ENCODE results near the gene APH1A.

DNA sequence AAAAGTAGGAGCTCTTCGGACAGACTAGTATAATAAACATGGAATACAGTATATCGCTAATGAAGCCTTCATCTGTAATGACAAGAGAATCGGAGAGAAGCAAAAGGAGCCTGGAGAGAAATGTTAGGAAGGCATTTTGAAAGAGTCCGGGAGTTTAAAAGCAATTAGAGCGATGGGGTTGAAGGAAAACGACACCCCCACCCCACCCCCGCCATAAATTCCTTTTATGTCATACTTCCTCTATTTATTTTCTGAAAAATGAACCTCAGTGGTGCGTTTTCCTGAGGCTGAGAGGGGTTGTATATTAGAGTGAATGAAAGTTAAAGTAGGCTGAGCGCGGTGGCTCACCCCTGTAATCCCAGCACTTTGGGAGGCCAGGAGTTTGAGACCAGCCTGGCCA lies 635 bp upstream of the APH1A start:
- TF ChIP-seq EZH2 (IDR thresholded peaks at IDR 0.05; ENCODE audit: borderline replicate concordance) (no peak), EZH2phosphoT487 (IDR thresholded peaks at IDR 0.05; ENCODE audit: low read depth, severe bottlenecking, unreplicated experiment) (no peak)
- TF ChIP-seq, protein P1, sequence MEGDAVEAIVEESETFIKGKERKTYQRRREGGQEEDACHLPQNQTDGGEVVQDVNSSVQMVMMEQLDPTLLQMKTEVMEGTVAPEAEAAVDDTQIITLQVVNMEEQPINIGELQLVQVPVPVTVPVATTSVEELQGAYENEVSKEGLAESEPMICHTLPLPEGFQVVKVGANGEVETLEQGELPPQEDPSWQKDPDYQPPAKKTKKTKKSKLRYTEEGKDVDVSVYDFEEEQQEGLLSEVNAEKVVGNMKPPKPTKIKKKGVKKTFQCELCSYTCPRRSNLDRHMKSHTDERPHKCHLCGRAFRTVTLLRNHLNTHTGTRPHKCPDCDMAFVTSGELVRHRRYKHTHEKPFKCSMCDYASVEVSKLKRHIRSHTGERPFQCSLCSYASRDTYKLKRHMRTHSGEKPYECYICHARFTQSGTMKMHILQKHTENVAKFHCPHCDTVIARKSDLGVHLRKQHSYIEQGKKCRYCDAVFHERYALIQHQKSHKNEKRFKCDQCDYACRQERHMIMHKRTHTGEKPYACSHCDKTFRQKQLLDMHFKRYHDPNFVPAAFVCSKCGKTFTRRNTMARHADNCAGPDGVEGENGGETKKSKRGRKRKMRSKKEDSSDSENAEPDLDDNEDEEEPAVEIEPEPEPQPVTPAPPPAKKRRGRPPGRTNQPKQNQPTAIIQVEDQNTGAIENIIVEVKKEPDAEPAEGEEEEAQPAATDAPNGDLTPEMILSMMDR (IDR thresholded peaks at IDR 0.05; ENCODE audit: poor library complexity): no peak
